Activated CD4-positive, CD25-positive, alpha-beta regulatory T cell (primary cell): Measurements from ENCODE around the gene KRT73.

ENCODE experiments used
- DNase-seq, 4 experiments: peaks; one replicate each; lab custom pipeline; 2025; lab: John Stamatoyannopoulos, UW

Gene KRT73

DNA sequence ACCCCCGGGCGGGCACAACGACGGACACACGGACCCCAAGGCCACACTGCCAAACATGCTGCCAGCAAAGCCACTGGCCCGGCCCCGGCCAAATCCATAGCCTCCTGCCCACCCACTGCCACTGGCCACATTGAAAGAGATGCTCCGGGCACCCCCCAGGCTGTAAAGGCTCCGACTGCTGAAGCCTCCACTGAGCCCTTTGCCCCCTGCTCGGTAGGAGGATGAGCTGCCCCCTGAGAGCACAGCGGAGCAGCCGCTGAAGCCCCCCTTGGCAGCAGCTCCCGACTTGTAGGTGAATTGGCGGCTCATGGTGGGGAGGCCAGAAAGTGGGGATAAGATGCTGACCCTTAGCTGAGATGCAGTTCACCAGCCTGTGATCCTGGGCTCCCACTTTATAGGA lies at the start of gene KRT73:
TSS of gene KRT73 (minus strand) at position 344 of the 400 bp plus-strand sequence. CDS start at position 309, 35 bp downstream.
- no peak for DNase-seq

DNA sequence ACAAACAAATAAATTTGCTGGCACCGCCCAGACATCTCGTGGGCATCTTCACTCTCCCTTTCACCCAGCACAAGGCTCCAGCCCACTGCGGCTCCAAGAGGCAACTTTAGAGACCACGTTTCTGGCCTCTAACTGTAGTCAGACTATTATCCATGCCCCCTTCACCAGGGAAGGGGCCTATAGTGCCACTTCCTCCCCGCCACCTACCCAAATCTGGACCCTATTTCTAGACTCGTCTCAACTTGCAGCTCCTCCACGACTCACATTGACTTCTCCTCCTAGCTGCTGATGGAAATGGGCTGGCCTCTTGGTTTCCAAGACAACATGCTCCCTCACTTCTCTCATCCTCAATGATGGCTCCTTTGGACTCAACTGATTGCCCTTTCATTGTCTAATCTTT lies 49.6 kb upstream of the KRT73 start:
- DNase-seq, result no peak

DNA sequence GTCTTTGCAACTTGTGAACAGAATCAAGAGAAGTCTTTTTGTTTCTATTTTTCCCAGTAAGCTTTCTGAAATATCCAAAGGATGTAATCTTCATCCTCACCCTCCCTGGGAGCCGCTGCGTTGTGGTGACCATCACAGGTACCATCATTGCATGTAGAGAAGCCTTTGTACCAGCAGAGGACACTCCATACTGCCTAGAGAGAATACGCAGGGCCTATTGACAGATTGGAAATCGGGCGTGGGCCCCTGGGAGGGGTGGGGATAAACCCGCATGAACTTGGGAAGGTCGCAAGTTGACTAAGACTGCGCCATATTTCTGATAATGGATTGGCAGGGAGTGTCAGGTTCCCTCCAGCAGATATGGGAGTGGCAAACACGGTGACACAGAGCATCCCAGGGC lies 49.1 kb upstream of the KRT73 start:
- no peak for DNase-seq

DNA sequence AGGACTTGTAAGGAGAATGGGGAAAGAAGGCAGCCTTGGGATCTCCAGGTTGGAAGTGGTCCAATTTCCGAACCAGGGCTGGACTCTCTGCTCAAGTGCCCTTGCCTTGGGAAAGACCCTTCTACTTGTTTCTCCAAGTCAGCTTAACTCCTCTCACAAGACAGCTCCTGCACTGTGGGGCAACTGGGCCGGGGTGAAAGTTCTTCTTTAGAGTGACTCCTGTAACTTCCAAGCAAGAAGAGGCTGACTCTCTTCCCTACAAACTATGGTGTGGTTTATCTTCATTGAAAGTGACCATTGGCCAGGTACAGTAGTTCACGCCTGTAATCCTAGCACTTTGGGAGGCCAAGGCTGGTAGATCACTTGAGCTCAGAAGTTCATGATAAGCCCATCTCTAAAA lies 48.1 kb upstream of the KRT73 start:
- no peak for DNase-seq

DNA sequence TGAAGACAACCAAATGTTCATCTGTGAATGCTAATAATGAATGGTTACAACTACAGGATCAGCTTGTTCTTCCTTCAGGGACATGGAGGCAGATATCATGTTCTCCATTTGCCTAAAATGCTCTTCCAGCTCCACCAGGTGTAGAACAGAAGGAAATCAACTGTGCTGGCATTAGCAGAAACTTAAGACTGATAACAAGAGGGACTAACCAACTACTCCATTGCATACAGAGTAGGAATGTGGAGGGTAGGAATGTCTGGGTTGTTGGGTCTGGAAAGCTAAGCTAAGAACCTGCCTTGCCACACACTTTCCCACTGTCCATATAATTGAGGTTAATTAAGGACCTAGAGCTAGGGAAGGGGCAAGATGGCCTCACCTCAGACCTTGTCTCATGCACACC lies 45.1 kb upstream of the KRT73 start:
- DNase-seq, result no peak

DNA sequence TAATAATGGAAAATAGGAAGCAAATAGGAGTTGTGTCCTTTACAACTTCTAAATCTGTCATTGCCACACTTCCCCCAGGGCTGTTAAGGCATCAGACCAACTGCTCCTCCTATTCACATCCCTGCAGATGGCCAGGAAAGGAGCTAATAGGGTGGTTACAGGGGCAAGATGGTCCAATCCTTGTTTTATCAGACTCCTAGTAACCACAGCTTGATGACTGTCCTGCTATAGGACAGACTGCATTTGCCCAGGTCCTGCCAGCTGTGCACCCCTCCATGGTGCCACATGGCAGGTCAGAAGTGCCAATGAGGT lies 44.5 kb upstream of the KRT73 start:
- DNase-seq, result no peak

DNA sequence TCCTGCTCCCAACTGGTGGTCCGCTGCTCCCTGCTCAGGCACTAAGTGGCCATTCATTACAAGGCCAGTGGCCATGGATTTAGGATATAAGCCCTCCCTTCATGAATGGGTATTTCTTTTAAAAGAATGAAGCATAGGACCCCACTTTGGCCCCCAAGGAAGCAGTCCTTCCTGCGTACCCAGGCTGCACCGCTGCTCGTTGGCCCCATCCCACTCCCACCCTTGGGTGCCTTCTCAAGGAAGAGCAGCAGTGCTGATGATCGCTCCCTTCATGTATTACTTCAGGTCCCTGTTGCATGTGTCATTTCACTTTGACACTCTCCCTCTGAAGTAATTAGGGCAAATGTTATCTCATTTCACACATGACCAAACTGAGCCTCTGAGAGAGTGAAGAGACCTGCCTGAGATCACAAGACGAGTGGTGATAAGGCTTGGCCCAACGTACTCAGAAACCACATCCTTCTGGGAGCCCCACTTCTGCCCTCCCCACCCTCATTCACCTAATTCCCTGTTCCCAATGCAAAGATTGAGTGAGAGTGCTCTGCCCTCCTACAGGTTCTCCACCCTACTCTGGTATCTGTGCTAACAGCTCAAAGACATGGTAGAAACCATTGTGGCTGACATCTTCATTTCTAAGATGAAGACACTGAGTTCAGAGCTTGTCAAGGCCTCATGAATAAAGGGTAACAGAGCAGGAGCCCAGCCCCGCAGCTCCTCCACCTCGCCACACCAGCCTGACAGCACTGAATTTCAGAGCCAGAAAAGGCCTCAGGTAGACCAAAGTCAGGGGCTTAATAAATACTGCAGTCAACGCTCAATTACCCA lies 43.9 kb upstream of the KRT73 start:
- DNase-seq, result no peak

DNA sequence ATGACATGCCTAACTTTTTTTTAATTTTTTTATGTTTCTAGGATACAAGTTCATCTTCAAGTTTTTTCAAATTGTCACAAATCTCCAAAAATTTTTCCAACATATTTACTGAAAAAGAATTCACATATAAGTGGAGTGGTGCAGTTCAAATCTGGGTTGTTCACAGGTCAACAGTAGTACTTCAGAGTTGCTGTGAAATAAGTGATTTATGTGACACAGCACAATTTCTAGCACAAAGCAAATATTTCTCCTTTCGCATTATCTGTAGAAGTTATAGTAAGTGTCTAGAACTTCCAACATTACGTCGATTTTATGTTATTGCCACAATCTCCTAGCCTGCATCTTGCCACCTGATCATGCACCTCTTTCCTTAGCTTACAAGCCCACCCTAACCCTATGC lies 43.3 kb upstream of the KRT73 start:
- no peak for DNase-seq

DNA sequence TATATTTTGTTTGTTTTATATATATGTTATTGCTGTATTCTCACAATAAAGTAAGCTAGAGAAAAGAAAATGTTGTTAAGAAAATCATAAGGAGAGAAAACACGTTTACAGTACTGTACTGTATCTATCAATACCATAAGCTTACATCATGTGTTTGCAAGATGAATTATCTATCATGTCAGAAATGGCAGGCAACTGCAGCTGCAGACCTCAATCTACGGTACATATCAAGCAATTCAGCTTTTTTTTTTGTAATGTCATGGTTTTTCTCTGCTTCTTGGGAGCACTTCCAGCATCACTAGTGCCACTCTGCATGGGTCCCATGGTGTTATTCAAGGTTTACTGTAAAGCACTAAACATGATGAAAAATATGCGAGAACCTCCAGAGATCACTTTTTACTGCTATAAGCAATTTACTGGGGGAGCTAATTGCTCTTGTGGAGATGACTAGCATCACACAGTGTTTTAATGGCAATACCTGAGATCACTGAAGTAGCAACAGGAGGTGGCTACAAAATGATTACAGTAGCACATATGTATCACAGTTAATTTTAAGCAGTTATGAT lies 42.7 kb upstream of the KRT73 start:
- DNase-seq, result no peak

DNA sequence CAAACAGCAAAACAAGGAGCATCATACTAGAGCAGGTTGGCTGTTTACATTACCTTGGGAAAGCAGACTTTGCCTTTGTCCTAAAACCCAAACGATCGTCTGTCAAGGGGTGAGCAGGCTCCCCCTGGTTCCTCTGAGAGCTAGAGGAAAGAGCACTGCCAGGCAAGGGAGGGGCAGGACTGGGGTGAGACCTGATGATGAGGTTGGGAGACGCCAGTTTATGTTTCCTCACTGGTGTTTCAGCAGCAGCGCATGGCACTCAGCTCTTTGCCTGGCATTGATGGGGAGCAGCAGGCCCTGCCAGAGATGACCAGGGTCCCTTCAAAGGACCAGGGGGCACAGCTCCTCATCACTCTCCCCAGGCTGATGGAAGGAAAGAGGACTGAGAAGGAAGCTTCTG lies 41.6 kb upstream of the KRT73 start:
- no peak for DNase-seq

DNA sequence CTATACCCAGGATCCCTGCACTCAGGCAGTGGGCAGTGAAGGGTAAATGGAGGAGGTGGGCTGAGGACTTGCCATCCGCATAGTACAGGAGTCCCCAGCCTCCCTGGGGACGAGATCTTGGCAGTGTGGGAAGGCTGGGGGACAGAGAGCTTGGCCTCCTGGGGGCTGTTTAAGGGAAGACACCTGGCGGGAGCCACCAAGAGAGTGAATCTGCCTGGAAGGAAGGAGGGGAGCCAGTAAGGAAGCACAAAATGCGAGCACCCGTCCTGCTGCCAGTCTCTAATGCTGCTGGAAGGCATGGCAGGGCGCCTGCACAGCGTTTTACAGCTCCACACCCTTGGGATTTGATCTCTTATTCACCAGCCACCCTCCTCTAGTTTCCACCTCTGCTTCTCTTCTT lies 41.0 kb upstream of the KRT73 start:
- no peak for DNase-seq

DNA sequence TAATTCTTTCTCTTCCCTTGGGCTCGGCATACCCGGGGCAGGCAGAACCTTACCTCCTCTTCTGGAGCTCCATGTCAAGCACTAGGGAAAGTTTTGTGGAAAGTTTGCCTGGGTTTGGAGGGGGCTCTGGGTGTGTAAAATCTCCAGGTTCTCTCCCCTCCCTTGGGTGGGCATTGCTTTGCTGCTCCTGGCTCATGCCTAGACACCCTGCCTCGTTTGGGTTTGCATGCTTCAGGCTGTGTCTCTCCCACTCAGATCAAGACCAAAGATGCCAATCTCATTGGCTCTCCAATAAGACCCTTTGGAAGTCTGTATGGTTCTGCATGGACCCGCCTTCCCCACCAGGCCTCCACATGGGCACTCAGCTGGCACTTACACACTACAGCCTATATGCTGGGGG lies 39.8 kb upstream of the KRT73 start:
- DNase-seq, result no peak

DNA sequence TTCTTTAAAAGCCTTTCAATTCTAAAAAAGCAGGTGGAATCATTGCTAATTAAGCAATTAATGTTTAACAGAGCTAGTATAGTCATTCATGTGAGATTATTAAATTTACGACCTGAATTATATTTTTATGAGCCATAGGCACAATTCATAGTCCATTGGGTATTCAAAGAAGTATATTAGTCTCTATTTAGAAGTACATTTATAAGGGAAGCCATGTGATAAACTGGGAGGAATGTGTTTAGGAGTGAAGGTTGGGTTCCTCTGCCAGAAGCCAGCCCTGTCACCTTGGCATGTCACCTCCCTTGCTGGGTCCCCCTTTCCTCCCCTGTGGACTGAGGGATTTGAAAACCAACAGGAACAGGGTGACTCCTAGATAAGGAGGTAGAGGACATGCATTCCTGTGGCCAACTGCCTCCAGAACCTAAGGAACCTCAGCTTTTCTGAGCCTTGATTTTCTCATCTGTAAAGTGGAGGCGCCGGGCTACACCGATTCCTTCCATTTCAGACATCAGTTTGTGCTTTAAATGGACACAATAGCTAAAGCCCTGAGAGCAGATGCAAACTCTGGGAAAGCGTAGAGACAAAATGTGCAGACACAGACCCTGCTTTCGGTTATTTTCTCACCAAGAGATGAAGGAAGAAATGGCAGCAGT lies 39.0 kb upstream of the KRT73 start:
- no peak for DNase-seq

DNA sequence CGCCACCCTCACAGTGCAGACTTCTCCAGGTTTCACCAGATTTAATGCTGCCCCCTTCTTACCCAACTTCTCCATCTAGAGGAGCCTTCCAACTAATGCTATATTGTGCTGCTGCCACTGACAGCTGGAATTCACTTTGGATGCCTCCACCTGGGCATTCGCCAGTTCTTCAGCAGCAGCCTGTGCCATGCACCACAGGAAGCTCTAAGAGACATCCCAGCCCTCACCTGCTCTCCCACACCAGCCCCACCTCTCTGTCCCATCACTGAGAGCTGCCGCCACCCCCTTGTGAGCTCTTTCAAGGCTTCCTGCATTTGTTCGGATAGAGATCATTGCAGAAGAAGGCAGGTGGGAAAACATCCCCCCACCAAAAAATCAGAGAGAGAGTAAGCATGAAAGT lies 38.3 kb upstream of the KRT73 start:
- no peak for DNase-seq

DNA sequence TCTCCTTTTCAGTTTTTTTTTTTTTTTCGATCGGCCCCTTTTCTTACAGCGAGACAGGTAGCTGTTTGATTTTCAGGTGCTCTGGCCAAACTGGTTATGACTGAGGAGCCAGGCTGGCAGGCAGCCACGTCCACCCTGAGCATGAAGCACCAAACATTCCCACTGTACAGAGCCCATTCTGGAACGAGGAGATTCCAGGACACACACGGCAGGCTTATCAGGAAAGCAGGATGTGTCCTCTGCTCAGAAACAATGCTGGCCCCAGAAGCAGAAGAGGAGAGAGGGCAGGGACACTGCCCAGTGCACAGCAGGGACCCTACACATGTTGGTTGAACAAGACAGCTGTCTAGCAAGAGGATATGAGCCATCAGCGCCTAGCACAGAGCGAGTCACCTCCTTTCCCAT lies 37.4 kb upstream of the KRT73 start:
- no peak for DNase-seq

DNA sequence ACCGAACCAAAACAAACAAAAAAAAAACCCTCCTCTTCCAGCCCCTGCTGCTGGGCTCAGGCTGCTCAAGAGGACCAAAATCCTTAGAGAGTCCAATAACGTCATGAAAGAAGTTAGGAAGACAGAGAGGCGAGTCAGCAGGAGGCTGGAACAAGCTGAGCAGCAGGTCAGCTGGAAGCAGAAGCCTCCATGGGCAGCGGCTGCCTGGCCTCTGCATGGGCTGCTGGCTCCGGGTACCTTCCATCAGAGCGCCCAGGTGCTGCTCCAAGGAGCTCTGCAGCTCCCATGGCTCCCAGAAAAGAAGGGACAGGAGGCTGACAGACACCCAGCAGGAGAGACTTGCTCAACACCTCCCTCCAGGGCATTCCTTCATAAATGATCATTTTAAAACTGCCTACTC lies 36.9 kb upstream of the KRT73 start:
- no peak for DNase-seq

DNA sequence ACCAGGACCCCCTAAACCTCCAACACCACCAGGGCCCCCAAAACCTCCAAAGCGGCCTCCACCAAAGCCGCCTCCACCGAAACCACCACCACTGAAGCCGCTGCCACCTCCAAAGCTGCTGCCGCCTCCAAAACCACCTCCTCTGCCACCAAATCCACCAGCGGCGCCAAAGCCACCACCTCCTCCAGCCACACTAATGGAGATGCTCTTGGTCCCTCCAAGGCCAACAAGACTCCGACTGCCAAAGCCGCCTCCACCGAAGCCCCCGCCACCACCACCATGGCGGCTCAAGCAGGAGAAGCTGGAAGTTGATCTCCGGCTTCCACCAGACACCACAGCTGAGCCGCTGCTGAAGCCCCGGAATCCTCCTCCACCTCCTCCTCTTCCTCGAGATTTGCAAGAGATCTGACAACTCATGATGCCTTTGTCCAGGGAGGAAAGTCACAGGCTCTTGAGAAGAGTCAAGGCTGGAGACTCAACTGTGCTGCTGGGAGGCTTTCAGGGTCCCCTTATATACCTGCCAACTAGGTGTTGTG lies 33.4 kb upstream of the KRT73 start, which contains the start of gene KRT2:
TSS of gene KRT2 (minus strand) at position 486 of the 536 bp plus-strand sequence. CDS start at position 417, 69 bp downstream.
- no peak for DNase-seq

DNA sequence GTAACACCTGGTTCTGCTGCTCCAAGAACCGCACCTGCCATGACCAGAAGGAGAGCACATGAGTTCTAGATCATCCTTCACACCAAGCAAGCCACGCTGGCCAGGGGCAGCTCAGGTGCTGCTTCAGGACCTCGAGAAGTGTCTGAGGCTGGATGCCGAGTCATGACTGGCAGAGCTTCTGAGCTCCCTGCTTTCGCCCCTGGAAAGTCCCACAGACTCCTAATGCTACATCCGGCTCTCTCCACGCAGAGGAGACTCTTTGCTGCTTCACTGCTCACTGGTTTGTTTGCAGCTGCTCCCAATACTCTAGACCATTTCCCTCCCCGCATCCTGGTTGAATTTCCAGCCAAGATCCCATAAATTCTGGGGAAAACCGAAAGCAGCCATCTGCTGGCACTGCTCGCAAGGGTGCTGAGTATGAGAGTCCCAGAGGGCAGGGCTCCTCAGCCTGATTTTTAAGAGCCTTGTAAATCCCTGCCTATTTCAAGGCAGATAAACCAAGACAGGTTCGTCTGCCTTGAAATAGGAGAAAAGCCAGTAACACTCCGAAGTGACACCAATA lies 32.2 kb upstream of the KRT73 start:
- DNase-seq, result no peak

DNA sequence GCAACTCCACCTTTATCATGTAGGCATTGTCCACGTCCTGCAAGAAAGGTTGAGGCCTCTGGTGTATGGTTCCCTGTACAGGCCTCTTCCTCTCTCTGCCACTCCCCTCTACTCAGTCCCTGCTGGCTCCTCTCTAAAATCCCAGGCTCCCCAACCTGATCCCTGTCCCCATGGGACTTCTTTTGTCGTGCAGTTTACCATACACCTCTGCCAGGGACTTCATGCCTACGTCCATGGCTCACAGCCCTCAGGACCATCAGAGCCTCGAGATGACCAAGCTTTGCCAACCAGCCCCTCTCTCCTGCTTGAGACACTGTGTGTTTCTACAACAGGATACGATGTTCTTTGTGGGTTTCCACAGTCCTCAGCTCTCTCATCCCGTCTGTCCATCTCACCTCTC lies 30.7 kb upstream of the KRT73 start:
- no peak for DNase-seq

DNA sequence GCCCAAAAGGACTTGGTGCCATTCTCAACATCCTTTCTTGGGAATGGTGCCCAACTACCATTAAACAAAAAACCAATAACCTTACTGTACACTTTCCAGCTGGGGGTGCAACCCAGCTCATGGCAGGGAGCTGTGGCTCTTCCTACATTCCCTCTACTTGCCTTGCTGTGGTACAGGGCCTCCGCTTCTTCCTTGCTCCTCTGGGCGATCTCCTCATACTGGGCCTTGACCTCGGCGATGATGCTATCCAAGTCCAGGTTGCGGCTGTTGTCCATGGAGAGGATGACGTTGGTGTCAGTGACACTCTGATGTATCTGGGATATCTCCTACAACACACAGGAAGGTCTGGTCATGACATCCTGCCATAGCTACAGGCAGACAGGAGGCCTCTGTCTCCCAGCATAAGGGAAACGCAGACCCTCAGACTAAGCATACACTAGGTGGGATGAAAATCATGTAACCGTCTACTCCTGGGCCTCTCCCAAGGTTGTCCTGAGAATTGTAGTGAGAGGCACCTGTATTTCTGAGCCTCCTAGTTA lies 29.7 kb upstream of the KRT73 start:
- DNase-seq, result no peak

DNA sequence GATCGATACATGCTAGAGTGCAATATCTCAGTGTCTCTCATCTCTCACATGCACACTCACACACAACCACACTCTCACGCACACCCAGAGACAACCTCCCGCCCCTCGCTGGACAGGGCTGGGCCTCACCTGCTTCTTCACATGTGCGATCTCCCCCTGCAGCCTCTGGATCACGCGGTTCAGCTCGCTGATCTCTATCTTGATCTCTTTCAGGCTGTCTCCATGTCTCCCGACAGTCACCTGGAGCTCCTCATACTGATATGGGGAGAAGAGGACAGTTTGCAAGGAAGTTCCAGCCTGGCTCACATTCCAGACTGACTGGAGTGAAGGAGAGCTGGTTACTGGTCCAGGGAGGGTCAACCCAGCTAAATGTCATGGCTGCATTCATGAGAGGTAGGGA lies 29.2 kb upstream of the KRT73 start:
- DNase-seq, result no peak

DNA sequence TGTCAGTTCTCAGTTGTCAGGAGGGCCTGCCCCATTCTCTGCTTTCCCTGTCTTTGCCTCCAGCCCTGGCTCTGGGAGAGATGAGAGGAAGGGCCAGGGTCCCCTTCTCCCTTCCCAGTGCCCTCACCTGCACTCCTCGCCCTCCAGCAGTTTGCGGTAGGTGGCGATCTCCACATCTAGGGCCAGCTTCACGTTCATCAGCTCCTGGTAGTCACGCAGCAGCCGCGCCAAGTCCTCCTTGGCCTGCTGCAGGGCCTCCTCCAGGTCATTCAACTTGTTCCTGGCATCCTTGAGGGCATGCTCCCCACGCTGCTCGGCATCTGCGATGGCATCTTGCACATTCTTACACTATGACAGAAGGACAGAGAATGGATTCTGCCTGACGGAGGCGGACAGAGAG lies 28.3 kb upstream of the KRT73 start:
- DNase-seq, result no peak

DNA sequence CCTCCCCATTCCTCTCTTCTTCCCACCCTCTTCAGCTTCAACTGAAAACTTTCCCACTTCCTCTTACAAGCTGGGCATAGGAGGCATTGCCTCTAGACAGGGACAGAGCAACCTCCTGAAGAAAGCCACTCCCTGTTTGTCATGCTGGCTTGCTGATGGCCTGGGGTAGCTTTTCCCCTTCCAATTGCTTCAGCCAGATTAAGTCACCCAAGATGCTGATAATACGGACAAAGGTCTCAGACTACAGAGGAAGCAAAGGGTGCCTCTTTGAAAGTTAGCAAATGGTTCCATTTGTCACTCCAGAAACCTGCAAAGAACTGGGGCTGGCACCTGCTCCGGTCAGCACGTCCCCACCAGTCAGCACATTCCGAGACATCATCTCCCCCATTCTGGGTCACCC lies 27.6 kb upstream of the KRT73 start:
- no peak for DNase-seq
